ENCODE results near the gene ADCY7. TPM values are rescaled to one million over a fixed set of nuclear protein-coding genes. Genes with fewer than 3 reads are reported as not detected.
"Not testable (repeated sequence)": the region's sequence is repeated elsewhere in the genome, so short reads cannot be mapped to it uniquely, and the experiment has no call there.

ADCY7 gene
- total and polyA plus RNA-seq, 12 donors: 2.8 to 44.4 (median 17.5) TPM

DNA sequence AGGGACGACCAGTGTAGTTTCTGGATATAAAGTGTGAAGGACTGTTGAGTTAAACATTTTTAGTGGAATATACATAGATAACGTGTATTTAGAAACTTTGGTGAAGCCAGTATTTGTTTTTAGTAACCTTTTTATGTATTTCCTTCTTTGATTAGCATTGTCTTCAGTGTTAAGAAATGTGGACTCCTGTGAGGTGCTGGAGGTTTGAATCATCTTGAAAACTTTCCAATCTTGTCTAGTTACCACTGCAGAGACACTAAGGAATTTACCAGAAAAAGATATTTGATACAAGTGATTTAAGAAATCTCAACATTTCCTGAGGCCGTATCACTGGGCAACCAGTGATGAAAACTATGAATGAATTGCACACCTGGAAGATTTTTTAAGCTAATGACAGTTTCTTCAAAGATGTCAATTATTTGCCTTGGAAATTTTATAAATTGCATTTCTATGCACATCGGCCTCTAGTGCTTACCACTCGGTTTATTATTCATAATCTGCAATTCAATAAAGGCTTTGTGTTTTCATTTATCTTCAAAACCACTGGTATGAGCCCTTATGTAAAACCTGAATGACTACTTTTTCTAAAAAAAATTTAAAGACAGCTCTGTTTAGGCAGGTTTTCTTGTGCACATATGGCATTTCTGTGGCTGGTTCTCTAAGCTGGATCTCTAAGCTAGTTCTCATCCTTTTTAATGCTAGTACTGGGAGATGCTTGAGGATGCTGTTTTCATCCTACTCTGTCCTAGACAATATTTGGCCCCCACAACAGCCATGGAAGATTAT lies 31.4 kb upstream of the ADCY7 start:
- WGBS, 4 donors: 80 to 83% (median 81%) methylated on average over 5 of the region's 5 CpGs
- no peaks in the 10 kb centered on the region for H3K36me3 ChIP-seq (replicated peaks in 1 of 2)
- no peaks in the 10 kb centered on the region for H3K27me3 ChIP-seq
- no peaks in the 10 kb centered on the region for H3K4me1 ChIP-seq (replicated peaks in 1 of 2)
- intact Hi-C loops (cut with DNase I): loop anchor here in 1 of 2 donors (10.0 kb wide), 1 partner anchor 410 kb away; no protein-coding TSS in a partner anchor
- H3K27ac ChIP-seq: no peak overlapping the region
- no peak for DNase-seq
- no peak overlapping the region for H3K4me3 ChIP-seq
- H3K9me3 ChIP-seq (replicated peaks in 1 of 3): no peaks in the 10 kb centered on the region
- TF ChIP-seq POLR2A (IDR thresholded peaks at IDR 0.05): no peak
- TF ChIP-seq, protein P1, sequence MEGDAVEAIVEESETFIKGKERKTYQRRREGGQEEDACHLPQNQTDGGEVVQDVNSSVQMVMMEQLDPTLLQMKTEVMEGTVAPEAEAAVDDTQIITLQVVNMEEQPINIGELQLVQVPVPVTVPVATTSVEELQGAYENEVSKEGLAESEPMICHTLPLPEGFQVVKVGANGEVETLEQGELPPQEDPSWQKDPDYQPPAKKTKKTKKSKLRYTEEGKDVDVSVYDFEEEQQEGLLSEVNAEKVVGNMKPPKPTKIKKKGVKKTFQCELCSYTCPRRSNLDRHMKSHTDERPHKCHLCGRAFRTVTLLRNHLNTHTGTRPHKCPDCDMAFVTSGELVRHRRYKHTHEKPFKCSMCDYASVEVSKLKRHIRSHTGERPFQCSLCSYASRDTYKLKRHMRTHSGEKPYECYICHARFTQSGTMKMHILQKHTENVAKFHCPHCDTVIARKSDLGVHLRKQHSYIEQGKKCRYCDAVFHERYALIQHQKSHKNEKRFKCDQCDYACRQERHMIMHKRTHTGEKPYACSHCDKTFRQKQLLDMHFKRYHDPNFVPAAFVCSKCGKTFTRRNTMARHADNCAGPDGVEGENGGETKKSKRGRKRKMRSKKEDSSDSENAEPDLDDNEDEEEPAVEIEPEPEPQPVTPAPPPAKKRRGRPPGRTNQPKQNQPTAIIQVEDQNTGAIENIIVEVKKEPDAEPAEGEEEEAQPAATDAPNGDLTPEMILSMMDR (IDR thresholded peaks at IDR 0.05): no peak

DNA sequence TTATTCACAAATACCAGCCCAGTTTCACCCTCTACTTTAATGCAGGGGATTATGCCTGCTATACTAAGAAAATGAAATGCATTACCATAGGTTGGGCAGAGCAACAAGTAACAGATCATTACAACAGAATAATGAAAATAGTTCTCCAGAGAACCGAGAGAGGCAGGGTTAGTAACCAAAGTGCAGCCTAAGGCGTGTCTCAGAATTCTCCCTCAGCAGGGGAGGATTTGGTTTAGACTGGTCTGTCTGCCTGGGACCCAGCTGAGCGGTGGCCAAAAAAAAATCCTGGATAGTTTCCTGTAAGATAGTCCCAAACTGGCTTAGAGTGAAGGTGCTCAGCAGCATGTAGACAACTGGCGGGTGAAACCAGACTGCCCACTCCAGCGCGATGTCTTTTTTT lies 30.8 kb upstream of the ADCY7 start:
- Histone ChIP-seq H3K36me3 (replicated peaks in 1 of 2) (no peaks in the 10 kb centered on the region), H3K27ac (no peak overlapping the region), H3K4me3 (no peak overlapping the region), H3K4me1 (replicated peaks in 1 of 2) (no peaks in the 10 kb centered on the region), H3K27me3 (no peaks in the 10 kb centered on the region), H3K9me3 (replicated peaks in 1 of 3) (no peaks in the 10 kb centered on the region)
- DNase-seq: no peak
- no peak for TF ChIP-seq POLR2A (IDR thresholded peaks at IDR 0.05)
- TF ChIP-seq, protein P1 (IDR thresholded peaks at IDR 0.05): no peak
- 74 to 85% (median 81%) methylated on average over 6 of the region's 6 CpGs for WGBS, 4 donors
- intact Hi-C loops (cut with DNase I): loop anchor here in 1 of 2 donors (10.0 kb wide), 1 partner anchor 409 kb away; no protein-coding TSS in a partner anchor

DNA sequence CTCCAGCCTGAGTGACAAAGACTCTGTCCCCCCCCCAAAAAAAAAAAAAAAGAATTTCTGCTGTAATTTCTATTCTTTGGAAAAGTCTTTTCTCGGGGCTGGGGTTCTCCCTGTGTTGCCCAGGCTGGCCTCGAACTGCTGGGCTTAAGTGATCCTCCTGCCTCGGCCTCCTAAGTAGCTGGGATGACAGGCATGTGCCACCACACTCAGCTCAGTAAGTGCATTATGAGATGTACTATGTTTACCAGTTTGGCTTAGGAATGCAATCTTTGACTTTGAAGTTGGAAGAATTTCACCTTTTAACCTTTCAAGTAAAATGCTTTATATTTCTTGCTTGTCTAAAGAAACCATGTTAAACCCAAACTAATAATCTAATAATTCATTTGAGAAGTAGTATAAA lies 28.0 kb upstream of the ADCY7 start:
- WGBS, 4 donors: 86 to 91% (median 89%) methylated on average over 3 of the region's 3 CpGs
- H3K27me3 ChIP-seq: no peaks in the 10 kb centered on the region
- no peaks in the 10 kb centered on the region for H3K36me3 ChIP-seq (replicated peaks in 1 of 2)
- H3K4me3 ChIP-seq: no peak overlapping the region
- no peak overlapping the region for H3K27ac ChIP-seq
- no peak for TF ChIP-seq POLR2A (IDR thresholded peaks at IDR 0.05)
- TF ChIP-seq, protein P1 (IDR thresholded peaks at IDR 0.05): no peak
- no peak for DNase-seq
- no peaks in the 10 kb centered on the region for H3K4me1 ChIP-seq (replicated peaks in 1 of 2)
- H3K9me3 ChIP-seq (replicated peaks in 1 of 3): no peaks in the 10 kb centered on the region
- intact Hi-C loops (cut with DNase I): loop anchor here in 1 of 2 donors (10.0 kb wide), 1 partner anchor 406 kb away; no protein-coding TSS in a partner anchor

DNA sequence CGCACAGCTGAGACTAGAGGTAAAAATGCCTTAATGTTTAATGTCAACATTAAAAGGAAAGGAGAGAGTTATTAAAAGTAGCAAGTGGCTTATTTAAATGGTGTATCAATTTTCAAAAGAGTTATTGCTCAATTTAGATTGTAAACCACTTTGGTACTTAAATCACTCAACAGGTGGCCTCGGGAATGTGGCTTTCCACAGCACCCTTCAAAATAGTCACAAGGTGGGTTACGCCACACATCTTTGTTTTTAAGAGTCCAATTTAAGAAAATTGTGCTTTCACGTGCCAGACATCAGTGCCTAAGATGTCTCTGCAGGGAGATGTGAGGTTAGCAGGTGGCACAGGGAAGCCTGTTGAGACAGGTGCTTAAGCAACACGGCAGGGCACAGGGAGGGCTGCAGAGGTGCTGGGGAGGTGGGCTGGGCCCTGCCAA lies 27.5 kb upstream of the ADCY7 start:
- H3K9me3 ChIP-seq (replicated peaks in 1 of 3): no peaks in the 10 kb centered on the region
- no peaks in the 10 kb centered on the region for H3K27me3 ChIP-seq
- no peaks in the 10 kb centered on the region for H3K36me3 ChIP-seq (replicated peaks in 1 of 2)
- 68 to 80% (median 73%) methylated on average over 5 of the region's 5 CpGs for WGBS, 4 donors
- intact Hi-C loops (cut with DNase I): loop anchor here in 1 of 2 donors (10.0 kb wide), 1 partner anchor 406 kb away; no protein-coding TSS in a partner anchor
- TF ChIP-seq, protein P1 (IDR thresholded peaks at IDR 0.05): no peak
- no peak for TF ChIP-seq POLR2A (IDR thresholded peaks at IDR 0.05)
- DNase-seq: no peak
- H3K27ac ChIP-seq: no peak overlapping the region
- H3K4me3 ChIP-seq: no peak overlapping the region
- no peaks in the 10 kb centered on the region for H3K4me1 ChIP-seq (replicated peaks in 1 of 2)

DNA sequence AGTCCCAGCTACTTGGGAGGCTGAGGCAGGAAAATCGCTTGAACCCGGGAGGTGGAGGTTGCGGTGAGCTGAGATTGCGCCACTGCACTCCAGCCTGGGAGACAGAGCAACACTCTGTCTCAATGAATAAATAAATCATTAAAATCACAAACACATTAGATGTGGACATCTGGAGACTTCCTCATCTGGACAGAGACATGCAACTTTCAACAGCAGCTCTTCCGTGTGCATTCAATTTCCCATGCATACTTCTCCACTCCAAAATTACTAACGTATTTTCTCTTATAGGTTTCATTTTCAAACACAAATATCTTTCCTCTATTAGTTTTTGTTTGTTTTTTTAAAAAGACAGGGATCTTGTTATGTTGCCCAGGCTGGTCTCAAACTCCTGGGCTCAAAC lies 23.3 kb upstream of the ADCY7 start:
- not testable (repeated sequence) for H3K9me3 ChIP-seq (replicated peaks in 1 of 3); H3K27me3 ChIP-seq; DNase-seq; H3K36me3 ChIP-seq (replicated peaks in 1 of 2); H3K4me3 ChIP-seq; H3K27ac ChIP-seq
- intact Hi-C loops (cut with DNase I): loop anchor here in 1 of 2 donors (10.0 kb wide), 1 partner anchor 112 kb away; no protein-coding TSS in a partner anchor
- WGBS, 4 donors: 72 to 80% (median 75%) methylated on average over 6 of the region's 6 CpGs
- H3K4me1 ChIP-seq (replicated peaks in 1 of 2): peaks cover 14 to 20% of the 10 kb centered on the region in 2 donors
